HepG2 (cell line): ENCODE data around the gene RTRAF. TPM values are rescaled to one million over a fixed set of nuclear protein-coding genes. Genes with fewer than 3 reads are reported as not detected.

Experiments
- ATAC-seq: fragments of 200-7000 bp; cut with Tn5 transposase; 3 replicates; pipeline ENCODE4 v1.9.1; 2020; ENCODE audit warnings: mild to moderate bottlenecking, moderate library complexity
- BruUV-seq: library from RNA; stranded (reverse); fragments of 400-500 nt; replicated peaks from 2 replicates; lab custom pipeline; 2021; lab: Mats Ljungman, UMichigan
- CTCF ChIA-PET: fragments of 300-600 bp; formaldehyde crosslinking; extraction: SDS; loops from one replicate; lab custom pipeline; 2021; ENCODE audit warnings: low total read pairs, inconsistent platforms, low intra/inter-chr PET ratio; lab: Yijun Ruan, JAX
- POLR2A ChIA-PET: fragments of 350-600 bp; sonication (Branson Sonifier 250); formaldehyde crosslinking; loops from one replicate; lab custom pipeline; 2020; ENCODE audit warnings: antibody characterized with exemption, inconsistent platforms; lab: Yijun Ruan, JAX
- DNase-seq: peaks from one replicate; pipeline ENCODE4 v3.0.0-alpha.2; 2015; ENCODE audit warnings: low spot score
- FAIRE-seq: peaks from 3 replicates; lab custom pipeline; 2011; peaks lifted over from hg19 to GRCh38; lab: Jason Lieb, UNC
- H2AFZ ChIP-seq: one replicate; pipeline ENCODE4 v1.6.1; 2011; ENCODE audit warnings: low read length, inconsistent platforms
- H3K27ac ChIP-seq: fragments of 300-600 bp; 3 replicates; pipeline ENCODE4 v1.8.0; 2011; ENCODE audit warnings: mixed run types, mild to moderate bottlenecking, mixed read lengths, low read length, inconsistent platforms; ENCODE audit not compliant: insufficient read depth; ENCODE audit errors: extremely low read length
- H3K27me3 ChIP-seq, 2 experiments: fragments of 200-600 bp in 1 of 2; 2 replicates in 1 of 2; 3 replicates in 1 of 2; pipeline versions ENCODE4 v1.6.0 to v1.8.0; 2011; ENCODE audit warnings: low read length in 2 of 2, mild to moderate bottlenecking in 2 of 2, moderate library complexity in 2 of 2, inconsistent platforms in 1 of 2; ENCODE audit not compliant: insufficient read depth in 2 of 2, control insufficient read depth in 1 of 2
- H3K36me3 ChIP-seq, 2 experiments: fragments of 200-600 bp in 1 of 2; replicated peaks in 1 of 2; 2 replicates in 1 of 2; 3 replicates in 1 of 2; pipeline versions ENCODE4 v1.5.1 to v1.8.0; 2011; ENCODE audit warnings: low read length in 2 of 2, inconsistent platforms in 1 of 2; ENCODE audit not compliant: insufficient read depth in 2 of 2, control insufficient read depth in 1 of 2
- H3K4me1 ChIP-seq: 2 replicates; pipeline ENCODE4 v1.5.1; 2012; ENCODE audit warnings: low read length, inconsistent platforms; ENCODE audit not compliant: insufficient read depth
- H3K4me2 ChIP-seq: 2 replicates; pipeline ENCODE4 v1.6.0; 2011; ENCODE audit warnings: low read depth, low read length, inconsistent platforms
- H3K4me3 ChIP-seq, 3 experiments: fragments of 200-600 bp in 1 of 3; sonication (generic), shearing (Covaris generic) in 1 of 3; replicated peaks in 1 of 3; 2 replicates each; pipeline ENCODE4 v1.5.1; 2011 to 2016; ENCODE audit warnings: low read length in 3 of 3, inconsistent platforms in 2 of 3, low read depth in 2 of 3, mild to moderate bottlenecking in 2 of 3, control low read depth in 1 of 3, mixed read lengths in 1 of 3; ENCODE audit not compliant: insufficient read depth in 1 of 3
- H3K79me2 ChIP-seq: one replicate; pipeline ENCODE4 v1.6.1; 2011; ENCODE audit warnings: low read length, inconsistent platforms; ENCODE audit not compliant: insufficient read depth
- H3K9ac ChIP-seq: 2 replicates; pipeline ENCODE4 v1.6.0; 2011; ENCODE audit warnings: mild to moderate bottlenecking, low read depth, low read length, inconsistent platforms; ENCODE audit not compliant: insufficient read depth
- H3K9me3 ChIP-seq: 2 replicates; pipeline ENCODE4 v1.5.1; 2012; ENCODE audit warnings: mild to moderate bottlenecking, low read length
- H4K20me1 ChIP-seq: 2 replicates; pipeline ENCODE4 v1.6.0; 2011; ENCODE audit warnings: inconsistent platforms, mild to moderate bottlenecking, low read length, moderate library complexity; ENCODE audit not compliant: insufficient read depth
- FOXK2 ChIP-seq: fragments of 450-650 bp; IDR thresholded peaks from 2 replicates; pipeline ENCODE4 v1.6.1; 2016
- MBNL3 ChIP-seq: fragments of 250-450 bp; sonication (Bioruptor Pico); conservative IDR thresholded peaks from 2 replicates; pipeline ENCODE4 v1.8.0; 2022; ENCODE audit warnings: mild to moderate bottlenecking, inconsistent platforms
- NFKBIZ ChIP-seq: IDR thresholded peaks from 2 replicates; pipeline ENCODE4 v1.6.1; 2018; ENCODE audit warnings: missing genetic modification reagents, missing compliant biosample characterization
- NPAS2 ChIP-seq: sonication (generic); formaldehyde crosslinking; IDR thresholded peaks from 2 replicates; pipeline ENCODE4 v1.8.0; 2022; ENCODE audit warnings: mild to moderate bottlenecking, missing genetic modification reagents, borderline replicate concordance
- NR2F6 ChIP-seq, 2 experiments: IDR thresholded peaks; 2 replicates each; pipeline ENCODE4 v1.6.1; 2016; ENCODE audit warnings: antibody characterized with exemption in 1 of 2, mild to moderate bottlenecking in 1 of 2
- PAWR ChIP-seq: sonication (generic); formaldehyde crosslinking; IDR thresholded peaks from 2 replicates; pipeline ENCODE4 v1.4.0; 2020; ENCODE audit warnings: missing genetic modification reagents, mild to moderate bottlenecking, borderline replicate concordance
- RAD21 ChIP-seq: fragments of 450-650 bp; formaldehyde crosslinking; IDR thresholded peaks from 2 replicates; pipeline ENCODE4 v1.5.0; 2020; ENCODE audit warnings: mild to moderate bottlenecking
- RXRB ChIP-seq: IDR thresholded peaks from 2 replicates; pipeline ENCODE4 v1.6.1; 2016; ENCODE audit warnings: borderline replicate concordance, missing genetic modification reagents, missing compliant biosample characterization
- TBX2 ChIP-seq: sonication (generic); formaldehyde crosslinking; IDR thresholded peaks from 2 replicates; pipeline ENCODE4 v1.5.0; 2020; ENCODE audit warnings: missing genetic modification reagents, mild to moderate bottlenecking, borderline replicate concordance
- TGIF2 ChIP-seq: IDR thresholded peaks from 2 replicates; pipeline ENCODE4 v1.6.1; 2016; ENCODE audit warnings: control low read depth, missing compliant biosample characterization
- ZNF839 ChIP-seq: sonication (generic); formaldehyde crosslinking; IDR thresholded peaks from 2 replicates; pipeline ENCODE4 v1.4.0; 2020; ENCODE audit warnings: missing genetic modification reagents, mild to moderate bottlenecking, borderline replicate concordance
- WGBS: methylation state at CpG from one replicate; pipeline ENCODE4 v1.1.6; 2017; ENCODE audit warnings: low lambda C conversion rate; 5-methylcytosine and 5-hydroxymethylcytosine counted together
- in situ Hi-C: cut with HindIII; loops from 2 replicates; pipeline ENCODE4 v1.10.0; 2017; ENCODE audit warnings: low pct_unique_long_range_greater_than_20kb; ENCODE audit not compliant: extremely low pct_ligation_motif_present
- intact Hi-C: fragments of 100-400 bp; cut with micrococcal nuclease; formaldehyde crosslinking; loops from one replicate; pipeline ENCODE4 v1.10.0; 2022; ENCODE audit not compliant: unreplicated experiment
- polyA plus RNA-seq, 8 experiments: library from polyadenylated mRNA; depleted of rRNA in 3 of 8; stranded (reverse) in 7 of 8; unstranded in 1 of 8; fragments of >200 nt; fragmentation: Illumina TruSeq in 4 of 8; extraction: Trizol in 4 of 8; gene quantifications; 2 replicates each; pipeline versions ENCODE4 v1.2.1 to v1.2.3, GENCODE V29; 2011 to 2016; ENCODE audit warnings: low read depth in 4 of 8, missing spikeins in 1 of 8, mixed read lengths in 1 of 8; ENCODE audit not compliant: insufficient read depth in 1 of 8
- total RNA-seq, 5 experiments: library from RNA; depleted of rRNA; stranded (reverse); fragments of >200 nt; fragmentation: Illumina TruSeq; extraction: Trizol; gene quantifications; 2 replicates each; pipeline ENCODE4 v1.2.3, GENCODE V29; 2016; ENCODE audit warnings: low read depth in 1 of 5
- TF ChIP-seq, protein P1 (sequence below): sonication (generic); formaldehyde crosslinking; IDR thresholded peaks from 2 replicates; pipeline ENCODE4 v1.5.0; 2020; ENCODE audit warnings: mild to moderate bottlenecking, missing genetic modification reagents, moderate library complexity

Gene RTRAF
- total and polyA plus RNA-seq, 2 of the 13 experiments (the other 11 are each of a cell fraction or from before 2014, with no cell fraction given): 137 to 258 TPM

DNA sequence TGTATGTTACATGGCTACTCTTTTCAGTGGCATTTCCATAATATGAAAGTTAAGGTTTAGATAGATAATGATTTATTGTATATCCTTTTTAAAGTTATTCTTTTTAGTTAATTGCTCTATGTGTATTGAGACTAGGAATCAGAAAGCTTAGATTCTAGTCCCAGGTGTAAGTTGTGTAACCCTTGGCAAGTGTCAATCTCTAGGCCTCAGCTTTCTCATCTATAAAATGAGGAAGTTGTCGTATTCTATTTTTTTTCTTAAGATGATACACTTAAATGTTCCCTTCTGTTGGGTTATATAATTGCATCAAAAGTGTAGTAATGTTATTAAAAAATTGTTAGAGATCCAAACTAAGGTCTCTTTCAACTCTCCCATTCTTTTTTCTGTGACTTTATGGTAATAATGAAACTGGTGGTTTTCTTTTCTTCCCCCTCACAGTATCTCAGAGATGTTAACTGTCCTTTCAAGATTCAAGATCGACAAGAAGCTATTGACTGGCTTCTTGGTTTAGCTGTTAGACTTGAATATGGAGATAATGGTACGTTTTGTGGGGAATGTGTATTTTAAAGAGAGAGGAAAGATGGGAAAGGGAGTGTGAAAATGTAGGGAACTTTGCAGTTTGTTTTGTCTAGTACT is 4.1 kb downstream of the RTRAF start (continued):
- TF ChIP-seq PAWR (CRISPR knock-in tag) (no peak), MBNL3 (no peak), NFKBIZ (CRISPR knock-in tag) (no peak), NR2F6 (IDR thresholded peaks at IDR 0.05) (no peak), NR2F6 (CRISPR knock-in tag; IDR thresholded peaks at IDR 0.05) (no peak), TBX2 (CRISPR knock-in tag) (no peak), ZNF839 (CRISPR knock-in tag) (no peak), RAD21 (CRISPR knock-in tag) (no peak), FOXK2 (no peak)

DNA sequence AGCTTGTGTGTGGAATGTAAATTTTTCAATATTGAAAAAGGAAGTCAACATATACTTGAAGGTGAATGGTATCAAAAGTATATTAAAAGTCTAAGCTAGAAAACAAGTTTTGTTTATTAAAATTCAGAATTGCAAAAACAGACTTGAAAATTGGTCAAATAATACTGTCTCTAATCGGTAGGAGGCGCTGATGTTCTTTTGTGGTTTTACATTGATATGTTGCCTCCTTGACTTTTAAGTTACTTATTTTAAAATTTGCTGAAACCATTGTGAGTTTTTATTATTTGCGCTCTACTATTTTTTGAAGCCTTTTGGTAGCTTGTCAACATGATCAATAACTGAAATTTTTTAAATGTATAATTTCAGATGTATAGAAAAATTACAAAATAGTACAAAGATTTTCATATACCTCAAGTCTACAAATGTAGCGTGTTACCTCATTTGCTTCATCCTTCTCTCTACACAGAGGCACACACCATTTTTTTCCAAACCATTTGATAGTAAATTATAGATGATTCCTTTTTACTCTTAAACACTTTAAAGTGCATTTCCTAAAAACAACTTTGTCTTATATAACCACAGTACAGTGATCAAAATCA is 6.9 kb downstream of the RTRAF start:
- no peak overlapping the region for H3K4me2 ChIP-seq
- H3K79me2 ChIP-seq: peaks cover 12% of the 10 kb centered on the region
- no peaks in the 10 kb centered on the region for H3K27me3 ChIP-seq
- ChIA-PET CTCF (no interaction called here), POLR2A (no interaction called here)
- peaks cover 9% of the 10 kb centered on the region for H3K4me1 ChIP-seq
- TF ChIP-seq NPAS2 (CRISPR knock-in tag) (no peak), TGIF2 (CRISPR knock-in tag) (no peak), RXRB (no peak)
- TF ChIP-seq, protein P1, sequence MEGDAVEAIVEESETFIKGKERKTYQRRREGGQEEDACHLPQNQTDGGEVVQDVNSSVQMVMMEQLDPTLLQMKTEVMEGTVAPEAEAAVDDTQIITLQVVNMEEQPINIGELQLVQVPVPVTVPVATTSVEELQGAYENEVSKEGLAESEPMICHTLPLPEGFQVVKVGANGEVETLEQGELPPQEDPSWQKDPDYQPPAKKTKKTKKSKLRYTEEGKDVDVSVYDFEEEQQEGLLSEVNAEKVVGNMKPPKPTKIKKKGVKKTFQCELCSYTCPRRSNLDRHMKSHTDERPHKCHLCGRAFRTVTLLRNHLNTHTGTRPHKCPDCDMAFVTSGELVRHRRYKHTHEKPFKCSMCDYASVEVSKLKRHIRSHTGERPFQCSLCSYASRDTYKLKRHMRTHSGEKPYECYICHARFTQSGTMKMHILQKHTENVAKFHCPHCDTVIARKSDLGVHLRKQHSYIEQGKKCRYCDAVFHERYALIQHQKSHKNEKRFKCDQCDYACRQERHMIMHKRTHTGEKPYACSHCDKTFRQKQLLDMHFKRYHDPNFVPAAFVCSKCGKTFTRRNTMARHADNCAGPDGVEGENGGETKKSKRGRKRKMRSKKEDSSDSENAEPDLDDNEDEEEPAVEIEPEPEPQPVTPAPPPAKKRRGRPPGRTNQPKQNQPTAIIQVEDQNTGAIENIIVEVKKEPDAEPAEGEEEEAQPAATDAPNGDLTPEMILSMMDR: peak; percentile 30; the same call in 1 of the 2 replicates
- in situ Hi-C loops (no loop called here), intact Hi-C loops (no loop called here)
- no peaks in the 10 kb centered on the region for H4K20me1 ChIP-seq
- WGBS: 80% methylated on average over 4 of the region's 4 CpGs
- no peak for ATAC-seq
- DNase-seq: no peak
- no peak overlapping the region for H3K27ac ChIP-seq
- peaks cover 4 to 56% of the 10 kb centered on the region in 2 experiments for H3K36me3 ChIP-seq
- H3K9ac ChIP-seq: no peak overlapping the region
- no TSS peak for BruUV-seq
- no peak overlapping the region for H2AFZ ChIP-seq
- no peak overlapping the region for H3K4me3 ChIP-seq
- no peak for FAIRE-seq
- no peaks in the 10 kb centered on the region for H3K9me3 ChIP-seq
